Measurements from ENCODE around the gene DGKG.

DGKG gene

DNA sequence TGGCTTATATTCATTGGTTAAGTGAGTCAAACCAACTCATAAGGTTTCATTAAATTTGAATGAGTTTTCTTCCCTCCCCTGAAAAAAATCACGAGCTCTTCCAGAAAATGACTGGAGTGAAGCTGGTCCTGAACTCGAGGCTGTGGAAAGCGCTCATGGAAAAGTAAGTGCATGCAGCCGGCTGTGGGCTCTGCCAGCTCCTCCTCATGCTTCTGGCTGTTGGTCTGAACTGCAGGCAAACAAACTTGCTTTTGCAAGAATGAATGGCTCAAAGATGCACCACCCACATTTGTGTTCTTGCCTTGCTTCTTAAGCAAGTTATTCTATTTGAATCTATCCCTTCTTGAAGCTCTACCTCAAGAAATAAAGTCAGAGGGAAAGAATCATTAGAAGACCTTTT lies 259.3 kb downstream of the DGKG start:
- DNase-seq: no peak

DNA sequence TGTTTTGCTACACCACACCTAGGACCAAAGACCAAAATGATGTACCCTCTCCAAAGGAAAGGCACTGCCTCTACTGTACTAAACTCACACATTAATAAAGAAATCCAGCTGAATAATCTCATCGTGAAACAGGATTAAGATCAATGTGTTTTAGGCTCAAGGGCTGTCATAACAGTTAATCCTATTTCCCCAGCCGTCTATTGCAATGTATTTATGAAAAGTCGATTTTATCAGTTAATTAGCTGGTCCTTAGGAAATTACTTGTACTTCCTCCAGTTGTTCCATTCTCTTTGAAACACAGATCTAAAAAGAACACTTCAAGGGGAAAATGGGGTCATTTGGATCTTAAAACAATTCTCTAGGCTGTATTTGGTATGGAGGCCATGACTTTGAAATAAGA lies 261.6 kb downstream of the DGKG start:
- DNase-seq: no peak

DNA sequence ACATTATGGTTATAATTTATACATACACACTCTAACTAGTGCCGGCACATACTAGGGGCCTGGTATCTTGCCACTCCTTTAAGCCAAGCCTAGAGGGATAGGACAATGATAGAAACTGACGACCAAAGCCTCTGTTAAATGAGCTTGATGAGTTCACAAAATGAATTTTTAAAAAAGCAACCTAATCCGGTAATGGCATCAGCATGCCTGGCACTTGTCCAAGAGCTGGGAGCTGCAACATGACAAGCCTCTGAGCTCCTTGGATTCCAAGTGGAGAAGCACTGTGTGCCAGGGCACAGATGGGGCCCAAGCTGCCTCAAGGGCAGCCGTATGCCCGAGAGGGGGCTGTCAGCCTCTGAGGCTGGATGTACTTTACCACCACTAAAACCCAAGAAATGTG lies 262.9 kb downstream of the DGKG start:
- no peak for DNase-seq

DNA sequence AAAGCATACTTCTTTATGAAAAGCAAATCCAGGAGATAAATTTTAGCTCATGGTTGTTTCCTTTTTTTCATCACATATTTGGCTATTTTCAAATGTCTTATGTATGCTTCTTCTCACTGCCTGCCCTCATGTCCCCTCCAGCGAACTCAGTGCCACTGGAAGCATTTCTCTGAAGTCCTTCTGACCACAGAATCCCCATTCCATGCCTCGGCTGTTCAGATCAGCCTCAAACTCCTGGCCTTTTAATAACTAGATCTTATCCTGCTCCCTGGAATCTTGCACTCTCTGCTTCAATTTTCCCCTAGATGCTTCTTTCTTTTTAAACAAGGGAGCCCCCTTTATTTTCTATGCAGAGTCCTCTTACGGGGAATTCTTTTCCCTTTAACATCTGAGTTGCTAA lies 263.3 kb downstream of the DGKG start:
- no peak for DNase-seq

DNA sequence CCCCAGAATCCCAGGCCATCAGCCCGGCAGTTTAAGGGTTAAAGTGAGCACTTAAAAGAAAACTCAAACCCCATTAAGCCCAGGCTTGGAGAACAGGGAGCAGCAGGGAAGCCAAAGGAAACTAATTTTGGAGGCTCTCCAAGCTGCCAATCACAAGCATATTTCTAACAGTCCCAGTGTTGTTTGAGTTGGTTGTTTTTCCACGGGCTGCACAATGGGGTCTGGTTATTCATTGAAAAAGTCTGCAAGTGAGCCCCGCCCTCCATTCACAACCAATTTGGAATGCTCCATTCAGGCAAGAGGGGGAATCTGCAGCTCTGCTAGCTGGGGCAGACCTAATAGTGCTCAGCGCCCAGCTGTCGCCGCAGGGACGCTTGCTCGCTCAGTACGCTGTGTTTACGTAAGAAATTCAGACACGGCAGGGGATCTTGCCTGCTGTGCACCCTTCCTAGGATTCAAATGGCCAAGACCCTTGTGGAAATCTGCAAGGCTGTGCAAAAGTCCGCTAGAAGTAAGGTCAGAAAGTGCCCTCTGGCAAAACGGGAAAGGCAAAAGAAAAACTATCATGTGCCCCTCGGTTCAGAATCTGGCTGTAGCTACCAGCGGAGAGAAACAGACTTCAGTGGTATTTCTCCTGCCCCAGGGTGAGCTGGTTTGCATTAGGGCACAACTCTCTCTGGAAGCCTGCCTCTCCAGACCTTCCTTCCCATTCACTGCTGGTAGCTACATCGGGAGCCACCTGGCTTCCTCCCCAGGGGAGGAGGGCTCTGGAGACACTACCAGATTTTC lies 264.2 kb downstream of the DGKG start:
- no peak for DNase-seq

DNA sequence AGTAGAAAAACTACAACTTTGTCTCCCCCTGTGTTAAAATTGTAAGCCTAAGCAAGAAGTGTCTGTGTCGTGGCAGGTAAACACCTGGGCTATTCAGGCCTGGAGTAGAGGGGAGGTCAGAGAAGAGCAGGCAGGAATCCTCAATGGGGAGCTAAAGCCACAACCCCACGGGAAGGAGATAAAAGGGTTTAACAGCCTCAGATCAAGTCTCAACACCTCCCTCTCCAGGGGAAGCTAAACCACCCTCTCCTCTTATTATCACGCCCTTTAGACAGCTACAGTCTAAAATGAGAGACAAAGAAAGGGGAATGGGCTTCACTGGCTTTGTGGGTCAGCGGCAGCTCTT lies 264.7 kb downstream of the DGKG start:
- no peak for DNase-seq

Measured in stimulated activated naive CD4-positive, alpha-beta T cell (primary cell).